Adrenal gland (tissue), 12 donors: Measurements from ENCODE around the gene HNRNPC. TPM values are rescaled to one million over a fixed set of nuclear protein-coding genes. Genes with fewer than 3 reads are reported as not detected.
"Not testable (repeated sequence)": the region's sequence is repeated elsewhere in the genome, so short reads cannot be mapped to it uniquely, and the experiment has no call there.

Experiments
- DNase-seq, 7 donors: peaks; one replicate each; pipeline ENCODE4 v3.0.0-alpha.2; 2019 to 2020
- H3K27ac ChIP-seq, 5 donors: fragments of 200-600 bp; sonication (generic) in 4 of 5; 1 replicate in 3 of 5; 2 replicates in 2 of 5; pipeline versions ENCODE4 v1.5.1 to v1.8.0; 2016 to 2020; ENCODE audit warnings: mild to moderate bottlenecking in 1 of 5
- H3K27me3 ChIP-seq: fragments of 200-600 bp; 2 replicates; pipeline ENCODE4 v1.8.0; 2021
- H3K36me3 ChIP-seq, 2 donors: fragments of 200-600 bp; replicated peaks in 1 of 2; 1 replicate in 1 of 2; 2 replicates in 1 of 2; pipeline versions ENCODE4 v1.5.1 to v1.8.0; 2018 to 2022
- H3K4me1 ChIP-seq, 2 donors: fragments of 200-600 bp; replicated peaks in 1 of 2; 1 replicate in 1 of 2; 2 replicates in 1 of 2; pipeline versions ENCODE4 v1.5.1 to v1.8.0; 2018 to 2021
- H3K4me3 ChIP-seq, 4 donors: fragments of 200-600 bp; sonication (generic) in 3 of 4; one replicate each; pipeline ENCODE4 v1.5.1; 2016 to 2018
- H3K9me3 ChIP-seq, 3 donors: fragments of 200-600 bp; sonication (generic) in 1 of 3; replicated peaks in 1 of 3; 1 replicate in 2 of 3; 2 replicates in 1 of 3; pipeline versions ENCODE4 v1.5.1 to v1.8.0; 2016 to 2021
- CTCF ChIP-seq, 6 experiments: fragments of 450-650 bp in 4 of 6; fragments of 200-600 bp in 2 of 6; sonication (generic) in 1 of 6; IDR thresholded peaks; 1 replicate in 5 of 6; 2 replicates in 1 of 6; pipeline versions ENCODE4 v1.5.1 to v1.8.0; 2016 to 2021; ENCODE audit warnings: antibody characterized with exemption in 6 of 6, mild to moderate bottlenecking in 2 of 6, moderate library complexity in 1 of 6
- POLR2A ChIP-seq, 2 donors: fragments of 450-650 bp; IDR thresholded peaks; one replicate each; pipeline ENCODE4 v1.6.1; 2017; ENCODE audit warnings: antibody characterized with exemption in 2 of 2, mild to moderate bottlenecking in 2 of 2, moderate library complexity in 1 of 2
- WGBS, 4 donors: extraction: QIAGEN DNeasy Blood & Tissue Kit in 2 of 4; methylation state at CpG; one replicate each; pipeline versions ENCODE4 v1.1.5 to v1.1.7; 2013 to 2017; 5-methylcytosine and 5-hydroxymethylcytosine counted together
- intact Hi-C, 2 donors: fragments of 100-400 bp; cut with DNase I; formaldehyde crosslinking; loops; one replicate each; pipeline versions ENCODE4 v1.14.1 to v1.15.0; 2022 to 2023
- polyA plus RNA-seq, 3 donors: library from polyadenylated mRNA; stranded (reverse); fragments of 200-250 nt in 2 of 3; fragments of 350-450 nt in 1 of 3; fragmentation: Illumina TruSeq in 1 of 3; extraction: RNeasy Lipid Tissue Mini Kit (QIAGEN cat#74804) in 1 of 3; gene quantifications; one replicate each; pipeline ENCODE4 v1.2.3, GENCODE V29; 2013 to 2014
- total RNA-seq, 9 donors: library from RNA; depleted of rRNA in 4 of 9; stranded (reverse); fragments of >200 nt in 4 of 9; fragments of 120-200 nt in 1 of 9; fragmentation: NEBNext Ultra II Directional in 1 of 9; extraction: Animal tissue kit (Norgen Biotek cat#: 25700) in 1 of 9; gene quantifications; one replicate each; pipeline versions ENCODE4 v1.1.0 to v1.2.4, GENCODE V29; 2013 to 2023
- donor health status: healthy with polysubstance abuse.
- donor health status: Bipolar disorder and iron deficiency.
- donor health status: DM: yes; HTN: yes; CAD: no.
- donor health status: DM: no; HTN: no; CAD: no.
- donor health status: DM: no; HTN: no; CAD: no.
- donor health status: DM: yes; HTN: yes; CAD: no.

The HNRNPC gene
- total and polyA plus RNA-seq, 12 donors: 399 to 905 (median 531) TPM

- Histone ChIP-seq H3K4me3 (no peak overlapping the region), H3K36me3 (peaks cover 0 to 55% of the 10 kb centered on the region in 2 donors), H3K27ac (no peak overlapping the region), H3K27me3 (no peaks in the 10 kb centered on the region), H3K9me3 (no peaks in the 10 kb centered on the region), H3K4me1 (peaks cover 4 to 22% of the 10 kb centered on the region in 2 donors)
- intact Hi-C loops: no loop called here
- TF ChIP-seq POLR2A (IDR thresholded peaks at IDR 0.05) (no peak), CTCF (IDR thresholded peaks at IDR 0.05) (no peak)
- DNase-seq: no peak
- 93 to 100% (median 96%) methylated on average over 1 of the region's 1 CpG for WGBS, 4 donors
Observed at GRCh38 chr14:21213652-21214051, 55.6 kb downstream of the HNRNPC start.

GRCh38 chr14:21212824-21213223 is 56.4 kb downstream of the HNRNPC start:
- H3K27ac ChIP-seq, H3K4me3 ChIP-seq, H3K27me3 ChIP-seq, intact Hi-C loops, DNase-seq, H3K9me3 ChIP-seq: not testable (repeated sequence)
- Histone ChIP-seq H3K36me3 (peaks cover 0 to 63% of the 10 kb centered on the region in 2 donors), H3K4me1 (peaks cover 0 to 14% of the 10 kb centered on the region in 2 donors)
- 83 to 87% (median 86%) methylated on average over 8 of the region's 8 CpGs for WGBS, 4 donors

- Histone ChIP-seq H3K4me1 (peaks cover 0 to 14% of the 10 kb centered on the region in 2 donors), H3K27ac (no peak overlapping the region), H3K9me3 (no peaks in the 10 kb centered on the region), H3K27me3 (no peaks in the 10 kb centered on the region), H3K4me3 (no peak overlapping the region), H3K36me3 (peaks cover 0 to 73% of the 10 kb centered on the region in 2 donors)
- WGBS, 4 donors: 59 to 83% (median 77%) methylated on average over 3 of the region's 3 CpGs
- no peak for DNase-seq
- TF ChIP-seq POLR2A (IDR thresholded peaks at IDR 0.05) (no peak), CTCF (IDR thresholded peaks at IDR 0.05) (no peak)
- intact Hi-C loops: no loop called here
Observed at GRCh38 chr14:21211509-21211908, 57.7 kb downstream of the HNRNPC start.

- TF ChIP-seq POLR2A (IDR thresholded peaks at IDR 0.05): no peak
- no peak for TF ChIP-seq CTCF (IDR thresholded peaks at IDR 0.05)
- Histone ChIP-seq H3K27ac (no peak overlapping the region), H3K9me3 (no peaks in the 10 kb centered on the region), H3K36me3 (peaks cover 0 to 78% of the 10 kb centered on the region in 2 donors), H3K4me1 (peaks cover 0 to 14% of the 10 kb centered on the region in 2 donors), H3K27me3 (no peaks in the 10 kb centered on the region), H3K4me3 (no peak overlapping the region)
- 83 to 100% (median 92%) methylated on average over 1 of the region's 1 CpG for WGBS, 4 donors
- intact Hi-C loops: no loop called here
- DNase-seq: no peak
Observed at GRCh38 chr14:21210023-21210422, 59.2 kb downstream of the HNRNPC start.

- WGBS, 4 donors: 87 to 92% (median 88%) methylated on average over 1 of the region's 1 CpG
- intact Hi-C loops: no loop called here
Observed at GRCh38 chr14:21209185-21209584, 60.1 kb downstream of the HNRNPC start.

More at GRCh38 chr14:21209185-21209584, 60.1 kb downstream of the HNRNPC start:
- TF ChIP-seq POLR2A (IDR thresholded peaks at IDR 0.05) (no peak), CTCF (IDR thresholded peaks at IDR 0.05) (no peak)
- Histone ChIP-seq H3K4me1 (peaks cover 0 to 14% of the 10 kb centered on the region in 2 donors), H3K27me3 (no peaks in the 10 kb centered on the region), H3K4me3 (no peak overlapping the region), H3K9me3 (no peaks in the 10 kb centered on the region), H3K36me3 (peaks cover 0 to 82% of the 10 kb centered on the region in 2 donors), H3K27ac (no peak overlapping the region)
- no peak for DNase-seq
